Measurements from ENCODE around the gene CEP126. TPM values are rescaled to one million over a fixed set of nuclear protein-coding genes. Genes with fewer than 3 reads are reported as not detected.

Gene CEP126, protein sequence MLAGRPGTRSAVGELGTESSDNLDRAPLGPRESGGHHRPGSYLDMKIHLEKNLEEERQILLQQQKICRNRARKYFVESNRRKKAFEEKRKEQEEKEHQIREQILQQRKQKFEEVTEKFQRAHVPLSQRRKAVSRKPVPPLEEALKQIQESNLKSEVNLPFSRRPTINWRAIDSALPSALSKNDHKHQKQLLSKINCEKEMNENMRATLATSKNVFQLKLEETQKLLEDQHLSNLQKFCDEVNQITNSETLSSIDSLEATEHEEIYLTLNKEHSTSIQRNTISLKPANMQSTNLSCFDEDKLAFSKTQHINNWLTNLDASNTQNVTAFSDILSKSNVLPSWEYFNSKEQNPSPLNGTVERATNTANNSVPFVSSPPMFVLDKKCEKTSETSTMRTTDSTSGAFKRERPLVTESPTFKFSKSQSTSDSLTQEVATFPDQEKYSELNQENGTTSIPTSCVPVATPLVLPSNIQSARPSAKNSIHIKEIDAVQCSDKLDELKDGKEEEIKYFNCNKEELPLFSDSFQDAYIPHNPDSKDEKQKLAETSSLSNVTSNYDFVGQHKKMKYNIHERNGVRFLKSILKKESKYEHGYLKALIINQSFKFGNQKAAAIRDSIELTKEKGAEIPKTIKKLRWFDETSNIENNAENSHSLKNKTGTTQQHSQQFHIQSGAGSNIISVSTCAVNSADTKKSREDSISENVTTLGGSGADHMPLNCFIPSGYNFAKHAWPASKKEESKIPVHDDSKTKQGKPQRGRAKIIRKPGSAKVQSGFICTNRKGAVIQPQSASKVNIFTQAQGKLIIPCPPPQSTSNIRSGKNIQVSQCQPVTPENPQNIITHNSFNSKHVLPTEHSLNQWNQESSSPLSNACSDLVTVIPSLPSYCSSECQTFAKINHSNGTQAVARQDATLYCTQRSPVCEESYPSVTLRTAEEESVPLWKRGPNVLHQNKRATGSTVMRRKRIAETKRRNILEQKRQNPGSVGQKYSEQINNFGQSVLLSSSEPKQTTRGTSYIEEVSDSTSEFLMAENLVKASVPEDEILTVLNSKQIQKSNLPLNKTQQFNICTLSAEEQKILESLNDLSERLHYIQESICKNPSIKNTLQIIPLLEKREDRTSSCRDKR
- under 1 TPM; 0.50 to 0.55 TPM for total RNA-seq

DNA sequence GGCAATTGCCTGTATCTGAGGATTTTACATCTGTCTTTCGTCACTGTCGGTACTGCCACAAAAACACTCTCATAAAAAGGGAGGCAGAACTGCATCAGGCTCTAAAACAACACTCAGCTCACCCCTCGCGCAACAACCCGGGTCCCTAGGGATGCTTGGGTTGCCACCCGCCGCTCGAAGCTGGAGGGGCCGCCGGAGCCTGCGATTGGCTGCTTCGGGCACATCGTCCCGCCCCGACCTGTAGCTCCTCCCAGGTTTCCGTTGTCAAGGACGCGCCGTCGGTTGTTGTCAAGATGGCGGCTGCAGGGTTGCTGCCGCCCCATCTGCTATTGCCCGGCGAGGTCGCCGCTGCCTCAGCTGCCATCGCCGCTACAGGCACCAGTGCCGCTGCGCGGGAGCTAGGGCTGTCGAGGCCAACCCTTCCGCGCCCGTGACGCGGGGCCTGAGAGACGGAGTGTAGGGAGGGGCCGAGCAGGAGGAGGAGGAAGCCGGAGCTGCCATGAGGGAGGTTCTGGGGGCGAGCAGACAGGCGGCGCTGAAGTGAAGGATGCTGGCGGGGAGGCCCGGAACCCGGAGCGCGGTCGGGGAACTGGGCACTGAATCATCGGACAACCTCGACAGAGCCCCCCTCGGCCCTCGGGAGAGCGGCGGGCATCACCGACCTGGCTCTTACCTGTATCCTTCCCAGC is at the start of gene CEP126:
Gene CEP126, plus strand, starts transcription at position 273 of the 689 bp plus-strand sequence. Its CDS starts 275 bp downstream, at position 548.
- H3K4me1 Mint-ChIP-seq, result peaks cover 25% of the 10 kb centered on the region
- H3K27ac Mint-ChIP-seq, result peak within 1 kb of the TSS; percentile 84
- ChIA-PET CTCF (no interaction called here), POLR2A (no interaction called here)
- no peaks in the 10 kb centered on the region for H3K36me3 Mint-ChIP-seq (ENCODE audit: low read depth)
- H3K4me3 Mint-ChIP-seq, result peak within 1 kb of the TSS; percentile 87
- no peaks in the 10 kb centered on the region for H3K9me3 Mint-ChIP-seq
- peak; percentile 93 for DNase-seq
- no peaks in the 10 kb centered on the region for H3K27me3 Mint-ChIP-seq

DNA sequence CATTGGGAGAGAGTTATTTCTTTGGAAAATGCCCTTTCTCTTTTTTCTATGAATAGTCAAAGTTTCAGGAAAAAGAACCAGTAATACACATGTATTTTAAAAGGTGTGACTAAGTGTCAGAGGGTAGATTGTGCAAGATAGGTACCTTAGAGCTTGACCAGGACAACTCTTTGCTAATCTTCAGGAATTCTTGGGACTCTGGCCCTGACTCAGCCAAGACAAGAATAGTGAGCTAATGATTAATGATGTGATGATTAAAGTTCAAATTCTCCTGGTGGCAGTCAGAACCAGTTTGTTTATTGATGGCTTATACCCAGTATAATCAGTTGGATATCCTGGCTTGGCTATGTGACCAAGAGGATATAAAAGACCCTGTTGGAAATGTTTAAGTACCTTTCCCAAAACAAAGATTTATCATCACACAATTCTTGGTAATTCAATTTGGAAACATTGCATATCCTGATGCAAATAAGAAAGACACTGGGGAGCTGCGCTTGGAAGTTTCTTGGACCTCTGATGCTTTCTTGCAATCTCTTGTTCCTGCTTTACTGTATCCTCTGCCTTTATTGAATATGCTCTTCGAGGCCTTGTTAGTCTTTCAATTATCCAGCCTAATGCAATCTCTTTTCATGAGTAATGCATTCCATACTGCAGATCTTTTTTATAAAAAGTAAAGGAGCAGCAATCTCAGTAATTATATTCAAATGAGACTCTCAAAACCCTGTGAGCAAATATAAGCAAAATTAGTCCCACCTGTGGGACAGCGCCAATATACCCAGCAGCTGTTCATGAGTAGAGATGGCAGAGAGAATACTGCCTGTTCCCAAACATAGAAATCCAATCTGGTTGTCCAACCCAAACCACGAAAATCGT is 48.0 kb upstream of the CEP126 start:
- Mint-ChIP-seq H3K9me3 (peaks cover 2% of the 10 kb centered on the region), H3K27me3 (peaks cover 8% of the 10 kb centered on the region), H3K27ac (no peak overlapping the region), H3K4me1 (no peaks in the 10 kb centered on the region), H3K36me3 (ENCODE audit: low read depth) (no peaks in the 10 kb centered on the region), H3K4me3 (no peak overlapping the region)
- CTCF ChIA-PET, result no interaction called here
- POLR2A ChIA-PET, result no interaction called here
- DNase-seq, result no peak

DNA sequence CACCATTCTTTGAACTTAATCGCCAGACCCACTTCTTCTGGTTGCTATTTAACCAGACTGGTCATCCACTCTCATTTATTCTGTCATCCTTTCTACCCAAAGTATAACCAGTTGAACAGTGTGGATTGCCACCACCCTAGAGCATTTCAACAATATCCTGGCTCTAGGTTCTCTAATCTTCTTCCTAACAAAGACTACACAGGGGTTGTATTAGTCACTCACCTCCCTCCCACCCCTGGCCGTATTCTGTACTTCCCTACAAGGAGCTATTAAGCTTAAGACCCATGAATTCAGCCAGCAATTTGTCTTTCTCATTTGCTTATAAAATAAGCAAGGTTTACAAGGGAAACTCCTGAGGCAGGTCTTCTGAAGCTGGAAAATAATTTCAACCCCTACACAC is 46.9 kb upstream of the CEP126 start:
- ChIA-PET CTCF (no interaction called here), POLR2A (interaction anchor here (0.7 kb wide), 1 partner anchor 37 kb away, joined by 3 read pairs; no protein-coding TSS in a partner anchor)
- peaks cover 2% of the 10 kb centered on the region for H3K9me3 Mint-ChIP-seq

GRCh38 chr11:101870510-101870909 is 44.3 kb upstream of the CEP126 start:
- ChIA-PET POLR2A (no interaction called here), CTCF (no interaction called here)
- Mint-ChIP-seq H3K27me3 (peaks cover 6% of the 10 kb centered on the region), H3K36me3 (ENCODE audit: low read depth) (no peaks in the 10 kb centered on the region), H3K4me3 (no peak overlapping the region), H3K27ac (no peak overlapping the region), H3K4me1 (no peaks in the 10 kb centered on the region), H3K9me3 (no peaks in the 10 kb centered on the region)
- no peak for DNase-seq

More for the DNA sequence above, 46.9 kb upstream of the CEP126 start:
- Mint-ChIP-seq H3K27ac (no peak overlapping the region), H3K4me1 (no peaks in the 10 kb centered on the region), H3K27me3 (peaks cover 8% of the 10 kb centered on the region), H3K4me3 (no peak overlapping the region), H3K36me3 (ENCODE audit: low read depth) (no peaks in the 10 kb centered on the region)
- no peak for DNase-seq

- ChIA-PET POLR2A (no interaction called here), CTCF (no interaction called here)
- Mint-ChIP-seq H3K36me3 (ENCODE audit: low read depth) (no peaks in the 10 kb centered on the region), H3K9me3 (no peaks in the 10 kb centered on the region), H3K27ac (no peak overlapping the region), H3K4me1 (no peaks in the 10 kb centered on the region), H3K27me3 (peaks cover 13% of the 10 kb centered on the region), H3K4me3 (no peak overlapping the region)
- no peak for DNase-seq
Observed at GRCh38 chr11:101872171-101872882, 42.5 kb upstream of the CEP126 start.

- no peak for DNase-seq
- H3K27ac Mint-ChIP-seq, result no peak overlapping the region
- peaks cover 15% of the 10 kb centered on the region for H3K27me3 Mint-ChIP-seq
- H3K36me3 Mint-ChIP-seq (ENCODE audit: low read depth), result no peaks in the 10 kb centered on the region
- CTCF ChIA-PET, result no interaction called here
- no peaks in the 10 kb centered on the region for H3K4me1 Mint-ChIP-seq
- no peak overlapping the region for H3K4me3 Mint-ChIP-seq
- no peaks in the 10 kb centered on the region for H3K9me3 Mint-ChIP-seq
- POLR2A ChIA-PET, result no interaction called here
Observed at GRCh38 chr11:101880222-101880621, 34.6 kb upstream of the CEP126 start.

DNA sequence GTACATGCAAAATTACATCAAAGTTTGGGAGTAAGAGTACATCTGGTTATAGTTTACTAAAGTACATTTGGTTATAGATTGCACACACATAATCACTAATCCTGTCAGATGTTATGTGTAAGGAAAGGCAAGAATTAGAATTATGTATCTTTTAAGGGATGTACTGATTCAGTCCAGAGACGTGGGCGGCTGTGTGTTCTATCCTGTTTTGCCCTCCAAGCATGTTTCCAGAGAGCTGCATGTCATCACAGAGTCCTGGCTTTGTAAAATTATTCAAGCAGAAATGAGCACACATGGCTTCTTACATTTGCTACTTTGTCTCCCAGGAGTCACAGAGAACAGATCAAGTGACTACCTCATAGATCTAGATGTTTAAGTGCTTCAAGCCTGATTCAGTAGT is 33.2 kb upstream of the CEP126 start:
- H3K36me3 Mint-ChIP-seq (ENCODE audit: low read depth), result no peaks in the 10 kb centered on the region
- H3K4me3 Mint-ChIP-seq, result no peak overlapping the region
- no peak overlapping the region for H3K27ac Mint-ChIP-seq
- no peaks in the 10 kb centered on the region for H3K4me1 Mint-ChIP-seq
- peaks cover 8% of the 10 kb centered on the region for H3K27me3 Mint-ChIP-seq
- no peaks in the 10 kb centered on the region for H3K9me3 Mint-ChIP-seq
- DNase-seq, result no peak
- ChIA-PET POLR2A (no interaction called here), CTCF (no interaction called here)

GRCh38 chr11:101885631-101886030 is 29.2 kb upstream of the CEP126 start:
- Mint-ChIP-seq H3K4me3 (no peak overlapping the region), H3K27ac (no peak overlapping the region), H3K9me3 (no peaks in the 10 kb centered on the region), H3K4me1 (no peaks in the 10 kb centered on the region), H3K27me3 (peaks cover 4% of the 10 kb centered on the region), H3K36me3 (ENCODE audit: low read depth) (no peaks in the 10 kb centered on the region)
- POLR2A ChIA-PET, result no interaction called here
- CTCF ChIA-PET, result no interaction called here
- no peak for DNase-seq

DNA sequence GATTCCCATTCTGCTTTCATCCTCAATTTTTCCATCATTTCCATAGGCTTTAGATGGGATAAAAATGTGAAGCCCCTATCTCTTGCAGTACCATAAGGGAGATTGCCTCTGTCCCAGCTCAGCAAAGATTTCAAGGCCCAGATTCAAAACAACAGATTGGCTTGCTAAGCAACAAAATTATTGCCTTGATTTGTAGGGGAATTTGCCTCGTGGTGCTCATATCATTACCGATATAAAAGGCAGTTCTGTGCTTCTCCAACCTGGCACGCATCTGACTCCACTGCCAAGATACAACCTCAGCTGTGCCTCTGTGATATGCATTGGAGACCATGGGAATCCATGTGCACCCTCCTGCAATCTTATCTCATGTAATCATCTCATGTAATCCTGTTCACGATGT is 25.0 kb upstream of the CEP126 start:
- ChIA-PET CTCF (no interaction called here), POLR2A (no interaction called here)
- peaks cover 7% of the 10 kb centered on the region for H3K27me3 Mint-ChIP-seq
- no peak overlapping the region for H3K4me3 Mint-ChIP-seq
- H3K4me1 Mint-ChIP-seq, result no peaks in the 10 kb centered on the region
- DNase-seq, result no peak
- no peak overlapping the region for H3K27ac Mint-ChIP-seq
- no peaks in the 10 kb centered on the region for H3K36me3 Mint-ChIP-seq (ENCODE audit: low read depth)
- H3K9me3 Mint-ChIP-seq, result no peaks in the 10 kb centered on the region

DNA sequence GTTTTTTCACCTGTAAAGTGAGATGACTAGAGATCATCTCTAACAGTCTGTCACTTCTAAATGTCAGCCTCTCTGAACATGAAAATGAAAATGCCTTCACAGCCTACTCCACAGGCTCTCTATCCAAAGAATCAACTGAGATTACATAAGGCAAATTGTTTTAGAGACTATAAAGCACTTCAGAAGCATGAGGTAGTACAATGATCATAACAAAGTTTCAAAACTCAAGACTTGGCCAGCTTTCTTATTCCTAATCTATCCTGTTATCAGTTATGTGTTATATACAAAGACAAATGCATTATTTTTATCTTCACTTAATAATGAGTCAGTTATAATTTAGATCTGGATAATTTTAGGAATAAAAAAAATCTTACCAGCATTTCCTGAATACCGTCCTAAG is 20.3 kb upstream of the CEP126 start:
- Mint-ChIP-seq H3K4me3 (no peak overlapping the region), H3K36me3 (ENCODE audit: low read depth) (no peaks in the 10 kb centered on the region), H3K27ac (no peak overlapping the region), H3K27me3 (peaks cover 9% of the 10 kb centered on the region), H3K4me1 (no peaks in the 10 kb centered on the region), H3K9me3 (no peaks in the 10 kb centered on the region)
- CTCF ChIA-PET, result interaction anchor here (0.5 to 1.5 kb wide), 2 partner anchors 13 to 96 kb away, joined by 3 read pairs; no protein-coding TSS in a partner anchor
- POLR2A ChIA-PET, result interaction anchor here (0.7 kb wide), 1 partner anchor 1007 kb away, joined by 3 read pairs; no protein-coding TSS in a partner anchor
- DNase-seq, result no peak

- Mint-ChIP-seq H3K27ac (no peak overlapping the region), H3K36me3 (ENCODE audit: low read depth) (no peaks in the 10 kb centered on the region), H3K9me3 (no peaks in the 10 kb centered on the region), H3K4me3 (no peak overlapping the region), H3K4me1 (no peaks in the 10 kb centered on the region), H3K27me3 (peaks cover 18% of the 10 kb centered on the region)
- POLR2A ChIA-PET, result no interaction called here
- no peak for DNase-seq
- CTCF ChIA-PET, result interaction anchor here (0.6 to 1.0 kb wide), 3 partner anchors 11 to 513 kb away, joined by 3 to 5 read pairs (median 3); no protein-coding TSS in a partner anchor
Observed at GRCh38 chr11:101907815-101908214, 7.0 kb upstream of the CEP126 start.
